ENCODE measurements around the gene MRC2. TPM values are rescaled to one million over a fixed set of nuclear protein-coding genes. Genes with fewer than 3 reads are reported as not detected.

The MRC2 gene
- total RNA-seq, 1 donor from 2014 or later = 40.0 TPM

- no peak for DNase-seq (ENCODE audit: low spot score)
These were observed 3.8 kb downstream of the MRC2 start for GRCh38 chr17:62631086-62631935.

- DNase-seq (ENCODE audit: low spot score) = no peak
These were observed 4.8 kb downstream of the MRC2 start for GRCh38 chr17:62631936-62632924.

GRCh38 chr17:62637809-62638208 is 10.3 kb downstream of the MRC2 start:
- DNase-seq (ENCODE audit: low spot score) = no peak

GRCh38 chr17:62641153-62641552 is 13.7 kb downstream of the MRC2 start:
- DNase-seq (ENCODE audit: low spot score) = no peak

DNA sequence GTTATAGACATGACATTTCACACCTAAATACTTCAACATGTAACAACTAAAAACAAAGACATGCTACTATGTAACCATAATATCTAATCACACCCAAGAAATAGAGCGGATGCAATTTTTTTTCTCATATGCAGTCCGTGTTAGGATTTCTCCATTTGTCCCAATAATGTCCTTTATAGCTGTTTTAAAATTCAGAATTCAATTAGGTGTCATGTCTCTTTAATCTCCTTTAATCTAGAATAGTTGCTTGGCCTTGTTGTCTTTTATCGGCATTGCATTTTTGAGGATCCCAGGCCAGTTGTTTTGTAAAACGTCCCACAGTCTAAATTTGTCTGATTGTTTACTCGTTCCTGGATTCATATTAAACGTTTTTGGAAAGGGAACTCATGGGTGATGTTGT is 14.5 kb downstream of the MRC2 start:
- no peak for DNase-seq (ENCODE audit: low spot score)

DNA sequence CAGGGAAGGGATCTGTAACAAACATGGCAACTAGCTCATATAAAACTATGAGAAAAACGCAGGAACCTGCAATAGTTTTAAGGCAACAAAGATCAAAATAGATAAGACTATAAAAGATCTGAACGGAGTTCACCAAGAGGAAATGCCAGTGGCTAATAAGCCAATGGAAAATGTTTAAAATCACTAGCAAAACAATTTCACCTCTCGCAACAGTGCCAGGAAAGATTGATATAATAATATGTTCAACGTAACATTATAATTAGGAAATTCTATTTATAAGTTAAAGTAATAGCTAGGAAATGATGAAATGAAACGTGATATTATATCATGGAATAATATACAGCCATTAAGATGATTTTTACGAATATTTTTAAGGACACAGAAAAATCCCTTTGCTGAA is 16.0 kb downstream of the MRC2 start:
- no peak for DNase-seq (ENCODE audit: low spot score)

GRCh38 chr17:62644487-62645173 is 17.2 kb downstream of the MRC2 start:
- DNase-seq (ENCODE audit: low spot score) = no peak

DNA sequence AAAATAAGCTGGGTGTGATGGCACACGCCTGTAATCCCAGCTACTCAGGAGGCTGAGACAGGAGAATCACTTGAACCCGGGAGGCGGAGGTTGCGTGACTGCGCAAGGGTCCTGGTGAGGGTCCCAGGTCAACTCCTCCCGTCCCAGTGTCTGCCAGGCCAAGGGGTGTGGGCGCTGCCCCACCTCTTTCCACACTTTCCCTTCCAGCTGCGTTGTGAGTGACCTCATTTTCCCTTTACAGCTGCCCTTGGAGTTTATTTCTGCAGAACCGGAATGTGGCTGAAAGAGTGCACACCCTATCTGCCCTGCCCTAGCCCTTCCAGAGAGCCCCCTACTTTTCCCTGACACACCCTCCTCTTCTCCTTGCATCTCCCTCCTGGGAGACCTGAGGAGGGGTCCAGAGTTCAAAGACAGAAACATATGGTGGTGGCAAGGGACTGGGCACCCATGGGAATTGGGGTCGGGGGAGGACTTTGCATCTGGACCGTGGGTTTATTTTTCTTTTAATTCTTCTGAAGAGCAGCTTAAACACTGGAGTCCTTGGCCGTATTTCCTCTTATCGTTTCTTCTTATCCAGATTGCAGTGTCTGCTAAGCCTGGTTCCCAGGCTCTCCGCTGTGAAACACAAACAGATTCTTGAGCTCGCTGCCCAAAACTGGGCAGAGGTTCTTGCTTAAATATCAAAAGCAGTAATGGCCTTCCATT is 20.9 kb downstream of the MRC2 start:
- DNase-seq (ENCODE audit: low spot score) = no peak

DNA sequence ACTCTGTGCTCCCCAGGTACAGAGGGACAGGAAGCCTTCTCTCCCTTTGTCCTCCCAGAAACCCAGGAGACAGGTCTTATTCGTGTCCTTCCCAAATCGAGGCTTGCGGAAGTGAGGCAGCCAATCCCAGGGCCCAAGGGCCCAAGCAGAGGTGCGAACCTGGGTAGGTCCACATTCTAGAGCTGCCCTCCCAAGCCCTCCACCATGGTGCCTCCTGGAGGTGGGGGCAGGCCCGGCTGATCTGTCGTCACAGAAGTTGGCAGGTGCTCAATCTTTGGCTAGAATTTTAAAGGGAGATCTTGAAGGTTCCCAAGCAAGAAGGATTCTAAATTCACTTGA is 21.5 kb downstream of the MRC2 start:
- no peak for DNase-seq (ENCODE audit: low spot score)

GRCh38 chr17:62649570-62649969 is 22.1 kb downstream of the MRC2 start:
- DNase-seq (ENCODE audit: low spot score) = no peak

DNA sequence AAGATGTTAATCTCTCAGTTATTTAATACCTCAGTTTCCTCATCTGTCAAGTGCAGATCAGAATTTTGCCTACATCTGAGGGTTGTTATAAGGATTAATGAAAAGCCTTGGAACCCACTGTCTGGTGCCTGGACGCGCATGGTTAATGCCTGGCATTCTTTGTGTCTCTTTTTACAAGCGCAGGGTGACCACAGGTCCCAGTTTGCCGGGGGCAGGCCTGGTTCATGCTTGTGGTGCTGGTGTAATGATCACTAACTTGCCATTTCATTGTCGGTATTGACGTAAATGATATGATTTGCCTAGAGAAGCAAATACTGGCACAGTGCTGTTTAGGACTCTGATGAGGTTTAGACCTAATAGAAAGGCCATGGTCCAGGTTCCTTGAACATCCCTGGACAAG is 23.1 kb downstream of the MRC2 start:
- DNase-seq (ENCODE audit: low spot score) = no peak

DNA sequence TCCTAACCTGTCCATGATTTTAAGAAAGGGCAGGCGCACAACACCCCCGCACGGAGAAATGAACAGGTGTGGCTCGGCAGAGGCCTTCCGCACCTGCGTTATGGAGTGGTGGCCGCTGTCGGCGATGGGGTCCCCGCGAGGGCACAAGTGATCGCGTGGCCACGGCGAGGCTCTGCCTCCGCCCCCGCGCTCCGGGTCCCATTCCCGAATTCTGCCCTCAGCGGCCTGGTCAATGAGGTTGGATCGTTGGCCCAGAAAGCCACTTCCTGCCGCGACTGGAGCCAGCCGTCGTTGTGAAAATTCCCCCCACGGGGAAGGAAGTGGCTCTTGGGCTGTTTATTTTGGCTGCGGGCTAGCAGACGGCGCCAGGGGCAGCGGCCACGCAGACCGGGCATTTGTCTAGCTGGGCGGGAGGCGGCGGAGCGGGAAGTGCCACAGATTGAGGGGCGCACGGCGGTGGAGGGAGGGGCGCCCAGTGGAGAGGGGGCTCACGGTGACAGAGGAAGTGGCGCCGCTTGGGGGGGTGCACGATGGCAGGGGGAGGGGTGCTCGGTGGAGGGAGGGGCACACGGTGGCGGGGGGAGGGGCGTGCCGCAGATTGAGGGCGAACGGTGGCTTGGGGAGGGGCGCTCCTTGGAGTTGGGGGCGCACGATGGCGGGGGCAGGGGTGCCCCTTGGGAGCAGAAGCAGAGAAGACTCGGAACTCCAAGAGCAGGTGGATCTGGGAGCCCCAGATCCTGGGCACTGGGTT is 25.0 kb downstream of the MRC2 start:
- peak; percentile 71 for DNase-seq (ENCODE audit: low spot score)

DNA sequence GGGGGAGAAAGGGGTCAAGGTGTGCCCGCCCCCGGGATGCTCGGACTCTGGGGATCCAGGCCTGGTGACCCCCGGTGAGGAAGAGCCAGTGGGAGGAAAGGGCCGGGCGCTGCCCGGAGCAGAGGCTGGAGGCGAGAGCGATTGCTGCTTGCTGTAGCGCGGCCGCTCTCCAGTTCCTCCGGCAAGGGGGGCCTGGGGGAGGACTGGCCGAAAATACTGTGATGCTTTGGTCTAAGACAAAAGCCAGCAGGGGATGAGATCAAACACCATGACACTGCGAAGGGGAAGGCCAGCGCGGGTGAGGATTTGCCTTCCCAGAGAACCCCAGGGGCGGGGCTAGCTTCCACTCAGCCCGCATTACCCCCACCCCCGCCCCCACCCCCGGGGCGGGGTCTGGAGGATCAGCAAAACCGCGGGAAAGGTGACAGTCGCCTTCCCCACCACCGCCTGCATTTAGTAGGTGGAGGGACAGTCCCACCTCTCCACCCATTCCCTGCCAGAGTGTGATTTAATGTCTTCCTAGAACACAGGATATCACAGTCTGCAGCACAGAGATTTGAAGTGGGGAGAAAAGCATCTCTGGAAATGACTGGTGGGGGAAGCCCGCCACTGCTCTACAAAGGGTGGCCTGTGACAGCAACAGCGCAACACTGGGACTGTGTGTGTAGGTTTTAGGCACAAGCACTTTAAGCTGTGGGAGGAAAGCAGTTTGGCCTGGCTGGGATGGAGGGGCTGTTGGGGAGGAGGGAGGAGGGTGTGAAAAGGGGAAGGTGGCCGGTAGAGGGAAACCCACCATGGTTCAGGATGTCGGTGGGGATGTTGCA is 25.7 kb downstream of the MRC2 start:
- DNase-seq (ENCODE audit: low spot score) = peak; percentile 70

DNA sequence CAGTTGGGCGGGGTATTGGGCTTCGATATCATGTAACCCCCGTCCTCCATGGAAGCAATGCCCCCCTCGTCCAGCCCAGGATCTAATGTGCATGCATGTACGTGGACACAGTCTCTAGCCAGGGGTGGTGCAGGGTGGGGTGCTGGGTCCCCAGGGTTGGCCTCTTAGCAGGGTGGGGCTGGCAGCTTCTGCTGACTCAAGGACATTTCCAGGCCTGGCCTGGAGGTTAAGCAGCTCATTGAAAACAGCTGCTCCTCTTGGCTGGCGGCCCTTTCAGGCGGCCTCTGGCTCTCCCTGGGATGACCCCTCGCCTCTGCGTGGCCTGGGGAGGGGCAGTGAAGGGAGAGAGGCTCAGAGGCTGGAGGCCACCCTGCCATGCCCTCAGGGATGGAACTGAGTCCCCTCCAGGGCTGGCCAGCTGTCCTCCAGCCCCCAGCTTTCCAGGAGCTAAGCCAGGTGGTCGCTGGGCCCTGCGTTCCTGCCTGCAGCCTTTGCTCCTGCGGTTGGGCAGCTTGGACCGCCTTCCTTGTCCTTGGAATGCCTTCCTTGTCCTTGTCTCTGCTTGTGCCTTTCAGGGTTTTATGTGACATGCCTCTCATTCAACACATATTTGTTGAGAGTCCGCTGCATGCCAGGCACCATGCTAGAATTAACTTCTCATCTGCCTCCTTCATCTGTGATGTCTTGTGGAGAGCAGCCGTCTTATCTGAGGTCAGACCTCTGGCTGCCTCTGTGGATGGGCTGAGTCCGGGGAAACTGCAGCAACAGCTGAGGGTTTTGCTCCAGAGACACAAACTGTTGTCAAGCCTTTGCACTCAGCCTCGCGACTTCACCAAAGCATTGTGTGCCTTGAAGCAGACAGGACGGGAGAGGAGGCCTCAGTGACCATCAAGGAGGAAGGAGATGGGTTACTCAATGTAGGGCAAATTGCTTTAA is 26.6 kb downstream of the MRC2 start:
- peak; percentile 63 for DNase-seq (ENCODE audit: low spot score)

DNA sequence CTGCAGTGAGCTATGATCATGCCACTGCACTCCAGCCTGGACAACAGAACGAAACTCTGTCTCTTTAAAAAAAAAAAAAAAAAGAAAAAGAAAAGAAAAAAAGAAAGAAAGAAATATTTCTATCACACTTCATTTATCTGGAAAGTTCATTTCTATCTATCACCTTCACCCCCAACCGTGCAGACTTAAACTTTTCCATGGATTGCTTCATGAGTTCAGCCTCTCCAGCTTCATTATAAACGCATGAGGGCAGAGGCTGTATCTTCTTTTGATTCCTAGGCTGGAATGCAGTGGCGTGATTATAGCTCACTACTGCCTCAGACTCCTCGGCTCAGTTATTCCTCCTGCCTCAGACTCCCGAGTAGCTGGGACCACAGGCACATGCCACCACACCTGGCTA is 28.2 kb downstream of the MRC2 start:
- DNase-seq (ENCODE audit: low spot score) = no peak

DNA sequence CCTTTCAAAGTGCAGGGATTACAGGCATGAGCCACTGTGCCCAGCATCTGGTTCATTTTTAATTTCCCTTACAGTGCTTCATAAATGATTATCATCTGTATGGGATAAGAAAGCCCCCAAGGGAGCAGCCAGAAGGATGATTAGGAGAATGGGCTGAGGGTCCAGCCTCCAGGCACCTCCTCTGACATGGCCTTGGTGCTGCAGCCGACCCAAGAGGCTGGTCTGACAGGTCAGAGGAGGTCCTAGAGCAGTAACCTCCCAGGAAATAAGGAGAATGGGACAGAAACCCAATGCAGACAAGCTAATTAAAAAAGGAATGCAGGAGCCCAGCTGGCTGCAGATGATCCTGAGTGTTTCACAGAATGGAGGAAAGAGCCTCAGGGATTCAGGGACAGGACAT is 29.0 kb downstream of the MRC2 start:
- DNase-seq (ENCODE audit: low spot score) = no peak

DNA sequence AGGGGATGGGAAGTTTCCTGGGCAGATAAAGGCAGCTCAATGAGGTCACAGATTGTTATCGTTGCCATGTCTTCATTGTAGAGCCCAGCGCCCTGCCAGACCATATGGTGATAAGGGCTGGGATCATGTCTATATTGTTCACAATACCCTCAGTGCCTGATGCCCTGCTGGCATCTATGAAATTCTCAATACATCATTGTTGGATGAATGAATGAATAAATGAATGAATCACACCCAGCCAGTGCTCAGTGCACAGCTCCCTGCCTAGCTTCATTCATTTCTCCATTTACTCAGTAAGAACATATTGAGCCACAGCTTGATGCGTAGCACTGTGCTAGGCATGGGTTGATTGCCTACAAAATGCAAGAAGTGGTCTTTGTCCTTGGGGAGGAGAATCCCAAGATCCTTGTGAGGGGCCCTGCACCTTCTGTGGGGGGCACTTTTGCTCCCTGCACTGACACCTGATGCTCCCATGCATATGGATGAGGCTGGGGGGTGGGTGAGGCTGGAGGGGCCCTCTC is 29.7 kb downstream of the MRC2 start:
- DNase-seq (ENCODE audit: low spot score) = no peak

GRCh38 chr17:62657690-62658089 is 30.2 kb downstream of the MRC2 start:
- no peak for DNase-seq (ENCODE audit: low spot score)

Measured in ureter (tissue), 1 donor.